SK-N-SH (cell line): Measurements from ENCODE around the gene SETBP1. TPM values are rescaled to one million over a fixed set of nuclear protein-coding genes. Genes with fewer than 3 reads are reported as not detected.
A peak's percentile ranks its signal among the peaks of the same experiment; 100 is the strongest.

Source experiments
- CTCF ChIA-PET: fragments of 300-600, 350-600 bp; formaldehyde crosslinking; extraction: SDS; loops from one replicate; lab custom pipeline; 2021; lab: Yijun Ruan, JAX
- POLR2A ChIA-PET: fragments of 350-600 bp; sonication (Branson Sonifier 250); formaldehyde crosslinking; extraction: SDS; loops from one replicate; lab custom pipeline; 2020; ENCODE audit warnings: antibody characterized with exemption, inconsistent platforms; lab: Yijun Ruan, JAX
- DNase-seq: peaks from one replicate; pipeline ENCODE4 v3.0.0; 2012
- H2AFZ ChIP-seq: fragments of 200-600 bp; sonication (generic); 2 replicates; pipeline ENCODE4 v1.8.1; 2016; ENCODE audit warnings: antibody characterized with exemption, mild to moderate bottlenecking, low read depth
- H3F3A ChIP-seq: fragments of 200-600 bp; sonication (generic); replicated peaks from 2 replicates; pipeline ENCODE3; 2016; ENCODE audit warnings: antibody characterized with exemption, mild to moderate bottlenecking; ENCODE audit not compliant: insufficient read depth
- H3K27ac ChIP-seq, 2 experiments: fragments of 200-500 bp in 1 of 2; fragments of 200-600 bp in 1 of 2; sonication (Bioruptor generic) in 1 of 2; sonication (generic), shearing (Covaris generic) in 1 of 2; 2 replicates each; pipeline versions ENCODE4 v1.5.1 to v1.6.1; 2014 to 2016; ENCODE audit warnings: low read depth in 2 of 2, inconsistent platforms in 1 of 2, low read length in 1 of 2, mild to moderate bottlenecking in 1 of 2, mixed read lengths in 1 of 2
- H3K27me3 ChIP-seq: fragments of 200-600 bp; sonication (generic), shearing (Covaris generic); 2 replicates; pipeline ENCODE4 v1.6.1; 2016; ENCODE audit warnings: mixed run types; ENCODE audit not compliant: insufficient read depth
- H3K36me3 ChIP-seq, 2 experiments: fragments of 200-500 bp in 1 of 2; fragments of 200-600 bp in 1 of 2; sonication (Bioruptor generic) in 1 of 2; sonication (generic) in 1 of 2; replicated peaks in 1 of 2; 2 replicates each; pipeline versions ENCODE3 to v1.5.1; 2014 to 2016; ENCODE audit warnings: low read length in 1 of 2, mild to moderate bottlenecking in 1 of 2; ENCODE audit not compliant: insufficient read depth in 2 of 2, control insufficient read depth in 1 of 2
- H3K4me1 ChIP-seq, 2 experiments: fragments of 200-500 bp in 1 of 2; fragments of 200-600 bp in 1 of 2; sonication (Bioruptor generic) in 1 of 2; sonication (generic), shearing (Covaris generic) in 1 of 2; 2 replicates each; pipeline versions ENCODE4 v1.5.1 to v1.6.1; 2014 to 2016; ENCODE audit warnings: low read depth in 1 of 2, low read length in 1 of 2, mixed run types in 1 of 2; ENCODE audit not compliant: insufficient read depth in 2 of 2, control insufficient read depth in 1 of 2
- H3K4me2 ChIP-seq: fragments of 200-600 bp; sonication (generic), shearing (Covaris generic); 2 replicates; pipeline ENCODE4 v1.6.1; 2017; ENCODE audit warnings: mixed run types
- H3K4me3 ChIP-seq, 2 experiments: fragments of 200-500 bp in 1 of 2; fragments of 200-600 bp in 1 of 2; sonication (Bioruptor generic) in 1 of 2; sonication (generic), shearing (Covaris generic) in 1 of 2; 2 replicates each; pipeline versions ENCODE4 v1.5.1 to v1.8.1; 2014 to 2016; ENCODE audit warnings: low read depth in 2 of 2, inconsistent platforms in 1 of 2, low read length in 1 of 2, mild to moderate bottlenecking in 1 of 2, mixed read lengths in 1 of 2, moderate library complexity in 1 of 2
- H3K79me2 ChIP-seq: fragments of 200-600 bp; sonication (generic); 2 replicates; pipeline ENCODE4 v1.8.1; 2017; ENCODE audit warnings: mild to moderate bottlenecking; ENCODE audit not compliant: insufficient read depth
- H3K9ac ChIP-seq: fragments of 200-600 bp; sonication (generic); 2 replicates; pipeline ENCODE4 v1.6.1; 2017; ENCODE audit warnings: mixed run types
- H3K9me2 ChIP-seq: fragments of 200-600 bp; sonication (generic); 2 replicates; pipeline ENCODE4 v1.6.1; 2017; ENCODE audit warnings: mixed run types
- H3K9me3 ChIP-seq: fragments of 200-600 bp; sonication (generic); 2 replicates; pipeline ENCODE4 v1.6.1; 2017; ENCODE audit warnings: mixed run types, mild to moderate bottlenecking, moderate library complexity
- H4K20me1 ChIP-seq: fragments of 200-600 bp; sonication (generic); 2 replicates; pipeline ENCODE4 v1.6.1; 2017; ENCODE audit warnings: mild to moderate bottlenecking, mixed run types; ENCODE audit not compliant: insufficient read depth
- CHD2 ChIP-seq: fragments of 150-350 bp; IDR thresholded peaks from 2 replicates; pipeline ENCODE4 v1.6.1; 2018; ENCODE audit warnings: low read length; ENCODE audit not compliant: partially characterized antibody
- PBX3 ChIP-seq: IDR thresholded peaks from 2 replicates; pipeline ENCODE4; 2012
- REST ChIP-seq: IDR thresholded peaks from 2 replicates; pipeline ENCODE4 v1.6.1; 2012; ENCODE audit warnings: mild to moderate bottlenecking, low read depth, low read length, moderate library complexity
- SMC3 ChIP-seq: IDR thresholded peaks from 2 replicates; pipeline ENCODE4 v1.6.1; 2012; ENCODE audit warnings: low read depth, low read length, improper control_type of control experiment
- USF1 ChIP-seq: IDR thresholded peaks from 2 replicates; pipeline ENCODE4 v1.4.0; 2012; ENCODE audit warnings: low read depth, borderline replicate concordance
- YY1 ChIP-seq: IDR thresholded peaks from 2 replicates; pipeline ENCODE4 v1.4.0; 2012; ENCODE audit warnings: low read depth, mild to moderate bottlenecking
- ZBTB33 ChIP-seq: IDR thresholded peaks from 2 replicates; pipeline ENCODE4 v1.4.0; 2012; ENCODE audit warnings: low read depth, borderline replicate concordance
- WGBS: methylation state at CpG from one replicate; pipeline ENCODE4 v1.1.6; 2017; ENCODE audit warnings: low lambda C conversion rate; 5-methylcytosine and 5-hydroxymethylcytosine counted together
- polyA plus RNA-seq, 3 experiments: library from polyadenylated mRNA; depleted of rRNA; stranded (reverse); fragments of >200 nt; gene quantifications; 2 replicates each; pipeline ENCODE4 v1.2.3, GENCODE V29; 2012

SETBP1 gene
- polyA plus RNA-seq, 1 of the 3 experiments (the other 2 are of a cell fraction), result 3.0 TPM

- no peak for DNase-seq
- peak; percentile 46; the same call in 1 of the 2 replicates for TF ChIP-seq ZBTB33
- no peak for TF ChIP-seq PBX3
- peak; percentile 35; the same call in 1 of the 2 replicates for TF ChIP-seq USF1
- POLR2A ChIA-PET, result no interaction called here
- Histone ChIP-seq H3K36me3 (no peaks in the 10 kb centered on the region), H3K9me2 (no peaks in the 10 kb centered on the region), H4K20me1 (no peaks in the 10 kb centered on the region), H3K27ac (no peak overlapping the region), H3K79me2 (no peaks in the 10 kb centered on the region), H3K4me1 (peaks cover 5 to 12% of the 10 kb centered on the region in 2 experiments; a peak in 2 of 4 replicates), H2AFZ (no peak overlapping the region), H3K27me3 (no peaks in the 10 kb centered on the region), H3K4me3 (no peak overlapping the region), H3K4me2 (no peak overlapping the region), H3K9ac (no peak overlapping the region), H3K9me3 (no peaks in the 10 kb centered on the region), H3F3A (peaks cover 6% of the 10 kb centered on the region)
- CTCF ChIA-PET, result no interaction called here
- 100% methylated on average over 2 of the region's 6 CpGs for WGBS
Observed at GRCh38 chr18:44819944-44820510, 139.3 kb downstream of the SETBP1 start.

- DNase-seq, result no peak
- ChIA-PET CTCF (no interaction called here), POLR2A (no interaction called here)
- H3K9me2 ChIP-seq, result no peaks in the 10 kb centered on the region
- no peak overlapping the region for H3K9ac ChIP-seq
- no peak overlapping the region for H2AFZ ChIP-seq
- peaks cover 13 to 25% of the 10 kb centered on the region in 2 experiments; a peak in 3 of 4 replicates for H3K4me1 ChIP-seq
- H3K27me3 ChIP-seq, result no peaks in the 10 kb centered on the region
- H3K36me3 ChIP-seq, result no peaks in the 10 kb centered on the region
- H3F3A ChIP-seq, result peaks cover 15% of the 10 kb centered on the region
- no peaks in the 10 kb centered on the region for H4K20me1 ChIP-seq
- WGBS, result 31% methylated on average over 1 of the region's 1 CpG
- no peak for TF ChIP-seq YY1
- TF ChIP-seq CHD2, result no peak
- TF ChIP-seq SMC3, result no peak
- no peak for TF ChIP-seq REST
- TF ChIP-seq, all 33 proteins: peak for 0
- H3K79me2 ChIP-seq, result no peaks in the 10 kb centered on the region
- H3K27ac ChIP-seq, result no peak overlapping the region
- H3K4me3 ChIP-seq, result no peak overlapping the region
- H3K4me2 ChIP-seq, result no peak overlapping the region
- no peaks in the 10 kb centered on the region for H3K9me3 ChIP-seq
Observed at GRCh38 chr18:44821924-44822323, 141.2 kb downstream of the SETBP1 start.
